Lung microvascular endothelial cell (primary cell): ENCODE measurements around the gene TNIP1. TPM values are rescaled to one million over a fixed set of nuclear protein-coding genes. Genes with fewer than 3 reads are reported as not detected.

Source experiments
- DNase-seq, 2 donors: peaks; one replicate each; pipeline versions ENCODE4 v3.0.0 to v3.0.0-alpha.2; 2010; ENCODE audit warnings: low read depth in 2 of 2
- total RNA-seq: library from RNA; depleted of rRNA; stranded (reverse); fragments of >200 nt; gene quantifications from 2 replicates; pipeline ENCODE4 v1.2.1, GENCODE V29; 2014

Gene TNIP1
- total RNA-seq, 1 donor from 2014 or later = 77.6 TPM

DNA sequence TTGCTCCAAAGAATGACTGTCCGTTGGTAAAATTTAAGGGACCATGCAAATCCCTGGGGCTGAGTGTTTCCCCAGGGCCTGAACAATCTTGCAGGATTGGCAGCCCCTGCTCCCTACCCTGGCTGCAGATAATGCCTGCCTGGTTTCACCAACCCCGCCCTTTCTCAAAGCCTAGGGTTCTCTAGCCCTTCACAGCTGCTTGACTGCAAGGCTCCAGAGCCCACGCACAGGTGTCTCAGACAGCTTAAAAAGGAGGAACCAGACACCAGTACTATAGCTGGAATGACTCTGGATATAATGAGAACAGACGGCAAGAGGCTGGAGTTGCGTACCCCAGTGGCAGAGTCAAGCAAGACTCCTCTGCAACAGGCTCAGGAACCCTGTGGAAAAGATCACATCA is 25.2 kb upstream of the TNIP1 start:
- DNase-seq = no peak

DNA sequence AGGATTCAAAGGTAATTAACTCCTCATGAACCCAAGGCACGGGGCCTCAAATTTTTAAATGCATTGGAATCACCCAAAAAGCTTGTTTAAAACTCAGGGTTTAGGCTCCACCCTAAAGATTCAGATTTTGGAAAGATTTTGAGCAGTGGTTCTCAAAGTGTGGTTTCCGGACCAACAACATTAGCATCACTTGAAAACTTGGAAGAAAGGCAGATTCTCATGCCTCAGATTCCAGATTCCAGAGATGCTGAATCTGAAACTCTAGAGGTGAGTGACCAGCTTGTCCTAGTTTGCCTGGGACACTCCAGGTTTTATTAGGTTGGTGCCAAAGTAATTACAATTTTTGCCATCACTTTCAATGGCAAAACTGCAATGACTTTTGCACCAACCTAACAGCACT is 24.7 kb upstream of the TNIP1 start:
- no peak for DNase-seq

DNA sequence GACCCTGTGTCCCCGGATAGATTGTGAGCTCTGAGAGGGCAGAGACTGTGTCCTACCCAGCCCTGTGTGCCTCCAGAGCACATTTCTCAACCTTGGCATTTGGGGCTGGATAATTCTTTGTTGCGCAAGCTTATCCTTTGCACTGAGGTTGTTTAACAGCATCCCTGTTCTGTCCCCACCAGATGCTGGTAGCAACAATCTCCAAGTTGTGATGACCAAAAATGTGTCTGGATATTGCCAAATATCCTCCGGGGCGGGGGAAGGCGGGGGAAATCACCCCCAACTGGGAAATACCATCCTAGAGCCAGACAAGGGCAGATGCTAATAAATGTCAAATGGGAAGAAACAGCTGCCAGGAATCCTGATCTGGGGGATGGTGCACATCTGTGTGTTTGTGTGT is 24.0 kb upstream of the TNIP1 start:
- DNase-seq = no peak

DNA sequence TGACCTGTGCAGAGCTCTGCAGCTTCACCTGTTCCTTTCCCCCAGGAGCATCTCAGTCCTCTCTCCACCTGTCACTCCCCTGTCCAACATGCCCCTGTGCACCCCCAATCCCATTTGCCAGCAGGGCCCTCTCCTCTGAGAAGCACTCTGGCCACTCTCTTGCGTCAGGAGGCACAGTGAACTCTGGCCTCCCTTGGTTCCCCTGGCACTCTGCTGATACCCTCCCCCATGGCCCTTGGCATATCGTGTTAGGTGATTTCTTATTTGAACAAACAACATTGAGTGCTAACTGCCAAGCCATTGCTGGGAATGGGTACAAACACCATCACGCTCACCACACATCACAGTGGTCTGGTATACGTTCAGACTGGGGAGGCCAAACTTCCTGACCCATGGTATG is 20.9 kb upstream of the TNIP1 start:
- DNase-seq = no peak

DNA sequence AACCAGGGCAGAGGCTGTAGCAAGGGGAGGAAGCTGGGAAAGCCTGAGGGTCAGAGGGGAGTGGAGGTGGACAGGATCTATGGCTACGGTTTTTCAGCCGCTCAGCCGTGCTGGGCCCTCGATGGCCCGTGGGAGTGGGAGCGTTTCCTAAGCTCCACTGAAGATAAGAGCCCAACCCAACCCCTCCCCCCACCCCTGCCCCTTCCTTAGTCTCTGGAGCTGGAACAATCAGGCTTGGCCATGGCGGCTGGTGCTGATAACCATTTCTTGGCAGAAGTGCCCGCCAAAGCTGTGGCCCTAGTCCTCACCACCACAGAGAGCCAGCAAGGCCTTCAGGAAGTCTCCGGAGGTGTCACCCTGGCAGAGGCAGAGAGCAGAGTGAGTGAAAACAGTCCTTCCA is 20.3 kb upstream of the TNIP1 start:
- no peak for DNase-seq

DNA sequence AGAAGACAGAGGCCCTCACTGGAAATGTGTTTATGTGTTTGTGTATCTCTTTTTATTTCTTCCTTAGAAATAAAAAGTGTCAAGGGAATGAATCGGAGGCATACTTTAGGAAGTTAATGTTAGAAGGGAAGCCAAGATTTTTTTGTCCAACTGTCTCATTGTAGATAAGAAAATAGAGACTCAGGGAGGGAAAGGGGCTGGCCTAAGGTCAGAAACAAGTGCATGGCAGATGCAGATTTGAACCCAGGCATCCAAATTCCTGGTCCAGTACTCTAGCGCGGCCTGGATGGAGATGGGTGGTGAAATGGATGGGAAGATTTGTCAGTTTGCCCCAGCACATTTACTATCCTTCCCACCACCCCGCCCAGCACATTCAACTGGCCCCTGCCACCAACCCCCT is 19.8 kb upstream of the TNIP1 start:
- DNase-seq = no peak

DNA sequence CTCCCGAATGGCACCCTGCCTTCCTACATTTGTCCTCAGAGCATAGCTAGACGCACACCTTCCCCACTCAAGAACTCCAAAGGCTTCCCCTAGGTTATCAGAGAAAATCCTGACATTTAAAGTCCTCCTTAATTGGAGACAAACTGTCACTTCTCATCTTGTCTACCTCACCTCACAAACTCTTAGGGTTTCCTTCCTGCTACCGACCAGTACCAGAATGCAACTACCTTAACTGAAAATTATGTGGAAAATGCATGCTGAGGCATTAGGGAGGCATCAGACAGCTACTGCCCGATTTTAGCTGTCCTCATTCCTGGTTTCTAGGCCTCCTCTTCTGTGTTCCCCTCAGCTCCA is 17.9 kb upstream of the TNIP1 start:
- no peak for DNase-seq

DNA sequence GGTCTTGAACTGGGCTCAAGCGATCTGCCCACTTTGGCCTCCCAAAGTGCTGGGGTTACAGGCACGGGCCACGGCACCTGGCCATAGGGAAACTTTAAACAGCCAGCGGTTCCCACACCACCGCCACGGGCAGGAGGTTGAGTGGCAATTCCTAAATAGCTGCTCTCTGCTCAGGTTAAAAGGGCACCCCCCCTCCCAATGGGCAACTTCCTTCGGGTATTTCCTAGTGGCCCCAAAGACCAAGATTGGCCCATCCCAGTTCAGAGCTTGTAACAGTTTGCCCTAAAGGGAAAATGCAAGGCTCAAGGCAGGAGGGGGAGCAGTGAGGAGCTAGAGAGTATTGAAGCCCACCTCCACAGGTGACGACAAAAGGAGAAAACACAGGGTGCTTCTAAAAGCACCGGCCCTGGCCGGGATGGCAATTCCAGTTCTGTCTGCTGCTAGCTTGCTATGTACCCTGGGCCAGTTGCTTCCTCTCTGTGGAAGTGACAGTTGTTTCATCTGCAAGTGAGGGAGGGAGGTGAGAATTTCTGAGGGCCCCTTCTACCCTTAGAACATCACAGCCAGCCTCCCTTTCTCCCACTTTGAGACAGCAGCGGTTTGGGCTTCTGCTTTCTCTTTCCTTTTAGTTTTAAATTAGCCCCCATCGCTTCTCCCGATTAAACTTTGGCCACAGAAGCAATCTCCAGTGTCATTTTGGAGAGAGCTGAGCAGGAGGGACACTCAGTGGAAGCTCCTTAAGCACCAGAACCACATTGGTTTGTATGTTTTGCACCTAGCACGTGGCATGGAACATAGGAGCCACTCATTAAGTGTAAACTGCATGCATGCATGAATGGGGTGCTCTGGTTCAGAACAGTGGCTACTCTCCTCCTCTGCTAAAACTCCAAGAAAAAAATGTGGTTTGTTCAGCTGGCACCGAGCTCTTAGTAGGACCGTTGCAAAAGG is 17.3 kb upstream of the TNIP1 start:
- DNase-seq = no peak

DNA sequence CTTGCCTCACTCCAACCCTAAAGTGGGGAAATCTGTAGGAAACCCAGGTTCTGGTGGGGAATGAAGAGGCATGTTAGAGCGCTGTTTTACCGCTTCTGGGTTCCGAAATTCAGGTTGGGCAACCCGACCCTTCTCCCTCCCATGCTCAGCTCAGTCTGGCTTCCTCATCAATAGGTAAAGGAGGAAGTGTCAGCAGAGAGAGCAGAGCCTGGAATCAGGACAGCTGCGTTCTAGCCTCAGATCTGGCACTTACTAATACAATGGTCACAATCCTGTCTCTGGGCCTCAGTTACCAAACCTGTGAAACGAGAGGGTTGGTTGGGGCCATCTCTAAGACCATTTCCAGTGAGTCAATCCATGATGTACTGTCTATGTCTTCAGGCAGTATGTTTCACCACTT is 16.2 kb upstream of the TNIP1 start:
- no peak for DNase-seq

DNA sequence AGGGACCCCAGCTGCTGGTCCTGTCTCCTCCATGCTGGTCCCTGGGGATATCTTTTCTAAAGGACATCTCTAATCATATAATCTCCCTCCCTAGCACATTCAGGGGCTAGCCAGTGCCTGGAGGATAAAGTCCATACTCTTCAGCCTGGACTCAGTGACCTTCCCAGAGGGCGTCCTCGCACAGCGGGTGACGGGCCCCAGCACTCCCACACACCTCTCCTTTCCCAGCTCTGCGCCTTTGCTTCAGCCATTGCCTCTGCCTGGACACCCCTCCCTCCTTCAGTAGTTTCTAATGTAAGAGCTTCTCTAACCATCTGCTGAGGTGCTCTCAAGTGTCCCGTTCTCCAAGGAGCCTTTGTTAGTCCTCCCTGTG is 15.2 kb upstream of the TNIP1 start:
- DNase-seq = no peak

DNA sequence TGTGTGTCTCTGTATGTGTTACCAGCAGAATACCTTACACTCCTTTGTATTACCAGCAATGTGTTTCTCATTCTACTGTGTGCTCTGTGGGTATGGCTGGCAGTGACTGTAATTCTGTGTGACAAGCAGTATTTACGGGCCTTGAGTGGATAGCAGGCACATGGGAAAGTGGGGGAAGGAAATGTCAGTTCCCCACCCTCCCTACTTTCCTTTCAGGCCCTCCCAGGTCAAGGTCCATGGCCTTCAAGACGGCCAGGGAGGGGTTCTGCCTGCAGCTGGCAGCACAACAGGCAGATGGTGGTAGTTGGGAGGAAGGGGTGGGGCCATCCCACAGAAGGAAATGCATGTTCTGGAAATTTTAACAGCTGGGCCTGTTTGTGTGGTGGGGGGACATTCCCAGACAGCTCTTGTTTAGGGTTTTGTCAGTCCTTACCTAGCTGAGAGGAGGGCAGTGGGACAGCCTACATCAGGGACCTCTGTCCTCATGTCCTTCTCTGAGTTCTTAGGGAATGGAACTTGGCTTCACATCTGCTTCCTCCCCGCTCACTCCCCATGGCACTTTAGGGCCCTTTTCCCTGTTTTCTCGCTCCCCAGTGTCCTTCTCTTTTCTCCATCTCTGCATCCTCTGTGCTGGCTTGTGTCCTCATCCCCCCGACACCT is 14.6 kb upstream of the TNIP1 start:
- DNase-seq = peak in 1 of 2 donors; percentile 63

DNA sequence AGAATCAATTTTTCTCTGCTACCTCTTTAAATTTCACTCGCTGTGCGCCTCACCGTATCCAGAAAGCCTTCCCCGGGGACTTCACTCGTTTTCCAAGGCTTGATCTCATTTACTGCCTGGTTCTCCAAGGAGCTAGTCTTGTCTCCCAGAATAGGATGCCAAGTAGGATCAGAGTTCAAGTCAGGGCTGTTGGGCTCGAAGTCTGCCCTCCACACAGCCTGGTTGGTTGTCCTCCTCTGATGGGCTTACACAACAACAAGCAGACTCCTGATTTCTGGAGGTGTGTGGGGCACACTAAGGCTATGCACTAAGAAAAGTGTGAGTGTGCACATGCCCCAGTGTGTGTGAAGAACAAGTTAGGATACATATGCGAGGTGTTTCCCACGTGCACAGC is 14.0 kb upstream of the TNIP1 start:
- DNase-seq = no peak

DNA sequence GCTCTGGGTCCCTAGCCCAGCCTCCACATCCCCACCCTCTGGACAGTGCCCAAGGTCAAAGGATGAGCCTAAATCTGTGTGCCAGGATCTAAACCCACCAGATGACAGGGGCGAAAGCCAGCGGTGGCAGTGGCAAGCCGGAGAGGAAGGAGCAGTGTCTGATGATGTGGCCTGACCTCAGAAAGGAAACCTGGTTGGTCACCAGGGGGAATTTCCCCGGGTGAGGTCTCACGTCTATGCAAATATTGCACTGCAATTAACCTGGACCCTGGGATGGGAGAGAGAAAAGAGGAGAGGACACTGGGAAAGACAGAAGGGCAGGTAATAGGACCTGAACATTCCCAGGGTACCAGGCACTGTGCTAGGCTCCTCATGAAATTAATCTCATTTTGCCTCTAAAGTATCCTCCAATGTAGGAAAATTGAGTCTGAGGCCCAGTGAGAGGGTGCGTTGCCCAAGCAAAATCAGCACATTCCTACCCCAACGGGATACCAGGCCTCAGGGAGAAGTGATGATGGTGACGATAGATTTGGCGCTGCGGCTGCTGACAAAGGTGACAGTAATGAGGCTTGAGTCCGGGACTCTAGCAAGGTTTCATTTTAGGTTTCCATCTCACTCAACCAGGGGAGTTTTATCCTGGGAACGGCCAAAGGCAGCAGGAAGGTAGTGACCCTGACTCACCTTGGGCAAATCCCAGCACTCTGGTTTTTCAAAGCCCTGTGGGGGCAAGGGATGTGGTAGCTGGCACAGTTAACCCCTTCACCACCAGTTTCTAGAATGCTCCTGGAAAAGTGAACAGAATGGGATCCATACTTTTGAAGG is 13.4 kb upstream of the TNIP1 start:
- DNase-seq = peak; percentile 47 to 52

DNA sequence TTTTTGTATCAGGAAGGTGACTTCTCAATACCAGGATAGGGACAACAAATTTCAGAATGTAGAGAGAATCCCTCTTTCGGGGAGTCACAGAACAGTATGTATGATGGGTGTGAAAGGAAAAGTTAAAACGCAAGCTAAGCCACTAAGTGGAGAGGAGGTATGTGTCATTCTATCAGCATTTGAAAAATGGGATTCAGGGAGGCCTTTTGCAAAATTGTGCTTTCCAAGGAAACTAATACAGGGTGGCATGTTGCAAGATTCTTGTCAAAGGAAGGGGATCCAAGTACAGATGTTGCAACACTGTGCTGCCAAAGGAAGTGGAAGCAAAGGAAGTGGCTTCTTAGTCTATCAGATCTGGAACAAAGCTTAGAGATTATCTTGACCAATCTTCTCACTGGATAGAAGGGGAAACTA is 12.6 kb upstream of the TNIP1 start:
- peak; percentile 31 to 58 for DNase-seq

DNA sequence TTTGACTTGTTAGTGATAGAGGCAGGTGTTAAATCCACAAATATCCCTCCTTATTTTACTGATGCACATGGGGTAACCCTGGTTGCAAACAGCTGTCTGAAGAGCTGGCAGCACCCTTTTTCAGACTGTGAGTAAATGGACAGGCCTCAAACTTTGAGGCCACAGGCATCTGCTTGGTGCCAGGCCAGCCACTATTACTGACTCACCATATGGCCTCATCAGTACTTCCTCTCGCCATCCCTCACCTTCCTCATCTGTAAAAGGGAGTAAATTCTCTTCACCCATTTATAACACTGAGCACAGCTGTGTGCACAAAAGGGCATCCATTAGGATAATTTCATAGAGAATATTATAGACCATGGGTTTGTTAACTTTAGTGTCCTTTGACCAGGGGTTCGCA is 11.9 kb upstream of the TNIP1 start:
- DNase-seq = peak; percentile 36 to 67

DNA sequence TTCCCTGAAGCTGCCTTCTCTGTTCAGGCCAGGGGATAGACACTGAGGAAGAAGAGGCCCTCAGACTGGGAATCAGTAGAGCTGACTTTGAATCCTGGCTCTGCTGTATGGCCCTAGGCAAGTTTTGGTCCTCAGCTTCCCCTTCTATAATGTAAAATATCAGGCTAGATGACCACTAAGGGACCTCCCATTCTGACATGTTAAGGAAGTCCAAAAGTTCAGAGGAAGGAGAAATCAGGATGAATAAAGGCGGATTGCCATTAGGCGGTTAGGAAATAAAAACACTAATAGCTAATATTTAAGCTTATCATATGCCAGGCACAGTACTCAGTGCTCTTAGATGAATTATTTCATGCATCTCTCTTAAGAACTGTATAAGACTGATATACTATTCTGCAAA is 8.9 kb upstream of the TNIP1 start:
- DNase-seq = no peak

DNA sequence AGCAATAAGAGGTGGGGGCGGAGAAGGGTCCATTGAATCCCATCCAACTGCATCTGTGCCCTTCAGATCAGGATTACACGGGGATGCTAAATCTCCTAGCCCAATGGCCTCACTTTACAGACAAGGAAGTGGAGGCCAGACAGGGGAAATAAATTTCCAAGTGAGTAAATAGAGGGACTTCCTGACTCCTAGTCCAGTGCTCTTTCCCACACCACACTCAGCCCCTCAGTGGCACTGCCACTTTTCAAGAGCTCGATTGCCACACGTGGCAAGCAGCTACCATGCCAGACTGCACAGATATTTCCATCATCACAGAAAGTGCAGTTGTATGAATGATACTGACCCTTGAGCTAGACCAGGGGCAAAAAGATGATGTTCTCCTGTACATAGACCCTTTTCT is 8.2 kb upstream of the TNIP1 start:
- DNase-seq = peak in 1 of 2 donors; percentile 33

DNA sequence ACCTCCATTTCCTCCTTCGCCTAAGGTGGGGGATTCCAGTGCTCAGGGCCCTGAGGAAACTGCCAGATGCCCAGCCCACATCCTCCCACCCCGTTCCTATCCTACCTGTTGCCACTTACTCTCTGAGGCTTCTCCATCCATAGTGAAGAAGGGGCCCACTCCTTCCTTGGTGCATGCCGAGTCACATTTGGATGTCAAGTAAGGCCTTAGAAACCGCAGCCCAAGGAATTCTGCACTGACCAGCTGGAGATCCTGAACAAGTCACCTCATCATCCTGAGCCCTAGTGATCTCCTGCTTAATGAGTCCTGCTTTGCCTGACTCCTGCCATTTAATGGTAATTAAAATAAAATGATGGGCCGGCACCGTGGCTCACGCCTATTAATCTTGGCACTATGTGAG is 6.7 kb upstream of the TNIP1 start:
- DNase-seq = no peak

DNA sequence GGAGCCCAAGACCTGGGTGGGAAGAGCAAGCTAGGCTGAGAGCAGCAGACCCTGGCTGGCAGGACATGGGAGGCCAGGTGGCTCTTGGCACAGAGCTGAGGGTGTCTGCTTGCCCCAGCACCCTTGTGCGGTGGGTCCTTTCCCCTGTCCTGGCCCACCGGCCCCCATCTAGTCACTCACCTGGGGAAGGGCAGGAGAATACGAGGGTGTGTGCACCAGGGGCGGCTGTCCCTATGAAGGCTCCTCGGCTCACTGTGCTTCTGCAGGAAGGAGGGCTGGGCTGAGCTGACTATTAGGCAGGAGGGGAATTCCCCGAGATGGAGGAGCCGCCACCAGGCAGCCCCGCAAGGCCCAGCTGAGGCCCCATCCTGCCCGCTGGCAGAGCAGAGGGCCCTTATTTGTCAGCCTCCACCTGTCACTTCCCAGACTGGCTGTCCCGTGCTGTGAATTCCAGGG is 6.1 kb upstream of the TNIP1 start:
- DNase-seq = peak in 1 of 2 donors; percentile 53

DNA sequence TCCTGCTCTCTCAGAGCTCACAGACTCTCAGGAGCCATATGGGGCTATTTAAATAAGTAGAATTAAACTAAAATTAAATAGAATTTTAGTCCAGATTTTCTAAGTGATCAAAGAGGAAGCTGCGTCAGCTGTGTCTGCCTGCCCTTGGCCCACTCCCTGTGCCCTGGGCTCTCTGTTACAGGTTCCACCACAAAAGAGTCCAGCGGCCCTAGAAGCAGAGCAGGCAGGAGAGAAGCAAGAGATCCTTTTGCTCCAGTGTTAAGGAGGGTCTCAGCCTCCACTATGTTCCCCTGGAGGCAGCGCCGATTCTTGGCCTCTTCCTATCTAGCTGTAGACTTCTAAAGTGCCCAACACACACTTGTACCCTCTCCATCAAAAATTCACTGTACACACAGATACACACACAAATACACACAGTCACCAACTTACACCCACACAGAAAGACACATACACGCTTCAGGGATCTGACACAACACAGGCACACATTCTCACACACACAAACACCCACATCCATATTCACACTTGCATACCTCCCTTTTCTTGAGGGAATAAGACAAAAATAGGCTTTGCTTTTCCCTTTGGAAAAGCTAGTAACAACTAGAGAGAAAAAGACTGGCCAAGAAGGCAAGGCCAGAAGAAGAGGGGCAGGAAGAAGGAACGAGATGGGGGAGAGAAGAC is 5.5 kb upstream of the TNIP1 start:
- no peak for DNase-seq

DNA sequence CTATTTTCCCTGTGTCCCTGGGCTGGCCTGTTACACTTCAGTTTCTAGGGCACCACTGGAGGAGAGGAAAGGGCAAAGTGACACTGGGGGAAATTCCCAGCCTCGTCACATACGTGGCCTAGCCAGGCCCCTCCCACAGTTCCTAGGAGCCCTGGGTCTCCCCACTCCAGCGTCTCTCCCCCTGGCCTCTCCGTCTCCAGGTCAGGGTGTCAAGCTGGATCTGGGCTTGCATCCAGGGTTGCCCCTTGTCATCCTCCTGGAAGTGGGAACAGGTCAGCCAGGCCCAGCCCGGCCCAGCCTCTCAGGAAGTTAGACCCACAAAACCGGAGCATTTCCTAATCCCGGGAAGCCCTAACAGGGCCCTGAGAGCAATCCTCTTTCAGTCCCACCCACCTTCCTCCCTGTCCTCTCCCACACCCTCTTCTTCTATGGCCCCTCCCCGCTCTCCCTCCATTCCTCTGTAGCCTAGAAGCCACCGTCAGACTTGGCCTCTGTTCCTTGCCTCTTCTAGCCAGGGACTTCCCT is 4.7 kb upstream of the TNIP1 start:
- peak in 1 of 2 donors; percentile 61 for DNase-seq
